ENCODE measurements around the gene SMS.

- TF ChIP-seq POLR2A (IDR thresholded peaks at IDR 0.05) (no peak), POLR2AphosphoS5 (IDR thresholded peaks at IDR 0.05) (no peak)
Measured at GRCh38 chrX:21991504-21991903, 51.0 kb downstream of the SMS start.

All from breast epithelium (tissue), 3 donors.